Subcutaneous adipose tissue (tissue), 4 donors: ENCODE data around the gene ACSL3. TPM values are rescaled to one million over a fixed set of nuclear protein-coding genes. Genes with fewer than 3 reads are reported as not detected.

Experiments
- CTCF ChIP-seq: fragments of 450-650 bp; IDR thresholded peaks from one replicate; pipeline ENCODE4 v1.5.1; 2016; ENCODE audit warnings: low read depth, mild to moderate bottlenecking, control low read depth, antibody characterized with exemption, moderate library complexity
- total RNA-seq, 4 donors: library from RNA; depleted of rRNA; stranded (reverse); fragments of >200 nt; gene quantifications; one replicate each; pipeline ENCODE4 v1.1.0, GENCODE V29; 2016

Gene ACSL3
- total RNA-seq, 4 donors from 2014 or later = 40.1 to 81.8 (median 42.8) TPM

- no peak for TF ChIP-seq CTCF
Observed at GRCh38 chr2:222887124-222887523, 26.3 kb downstream of the ACSL3 start.

GRCh38 chr2:222888716-222889115 lies 27.9 kb downstream of the ACSL3 start:
- TF ChIP-seq CTCF = no peak

GRCh38 chr2:222891890-222892289 lies 31.1 kb downstream of the ACSL3 start:
- no peak for TF ChIP-seq CTCF

- TF ChIP-seq CTCF = no peak
Observed at GRCh38 chr2:222892321-222892720, 31.5 kb downstream of the ACSL3 start.

GRCh38 chr2:222892761-222893160 lies 31.9 kb downstream of the ACSL3 start:
- TF ChIP-seq CTCF = no peak

- TF ChIP-seq CTCF = no peak
Observed at GRCh38 chr2:222893716-222894115, 32.9 kb downstream of the ACSL3 start.

- TF ChIP-seq CTCF = no peak
Observed at GRCh38 chr2:222895144-222895543, 34.3 kb downstream of the ACSL3 start.
